GM18951 (cell line): ENCODE measurements around the gene APOBEC4.
"Not testable (repeated sequence)": the region's sequence is repeated elsewhere in the genome, so short reads cannot be mapped to it uniquely, and the experiment has no call there.

ENCODE experiments used
- POLR2A ChIP-seq: IDR thresholded peaks from 4 replicates; pipeline ENCODE4 v1.6.1; 2011; ENCODE audit warnings: mild to moderate bottlenecking; ENCODE audit not compliant: insufficient read length, insufficient read depth; ENCODE audit errors: extremely low read depth
- in situ Hi-C: fragments of 300-500 bp; cut with MboI; formaldehyde crosslinking; loops from one replicate; pipeline ENCODE4 v1.12.0; 2022; ENCODE audit warnings: low sequenced_read_pairs, mixed read lengths, inconsistent platforms; ENCODE audit not compliant: unreplicated experiment

The APOBEC4 gene

GRCh38 chr1:183635606-183636333, 17.3 kb downstream of the APOBEC4 start, which contains the start of gene ARPC5:
ARPC5 (minus strand) TSS chr1:183635783; CDS start chr1:183635659, 124 bp downstream.
- TF ChIP-seq POLR2A, result peak; percentile 90
- in situ Hi-C loops, result no loop called here

GRCh38 chr1:183635099-183635605, 18.0 kb downstream of the APOBEC4 start:
- TF ChIP-seq POLR2A, result no peak
- in situ Hi-C loops, result no loop called here

- no peak for TF ChIP-seq POLR2A
- in situ Hi-C loops, result no loop called here
Observed at GRCh38 chr1:183634429-183635065, 18.6 kb downstream of the APOBEC4 start.

- in situ Hi-C loops, result no loop called here
- TF ChIP-seq POLR2A, result peak; percentile 38
Observed at GRCh38 chr1:183633676-183634343, 19.3 kb downstream of the APOBEC4 start.

DNA sequence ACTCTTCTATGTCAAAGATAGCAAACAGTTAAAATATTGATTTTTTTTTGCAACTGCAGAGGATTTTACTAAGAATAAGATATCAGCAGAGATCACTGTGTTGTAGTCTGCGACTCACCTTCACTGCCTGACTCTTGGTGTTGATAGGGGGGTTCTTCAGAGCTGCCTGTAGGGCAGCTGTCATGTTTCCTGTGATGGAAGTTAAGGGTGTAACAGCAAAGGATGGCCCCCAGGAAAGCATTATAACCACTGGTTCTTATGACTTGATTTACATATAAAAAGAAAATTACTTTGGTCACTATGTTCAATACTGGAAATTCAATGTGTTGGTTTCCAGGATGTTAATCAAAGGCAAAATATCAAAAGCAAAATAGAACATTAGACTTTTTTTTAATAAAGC, 20.2 kb downstream of the APOBEC4 start:
- TF ChIP-seq POLR2A, result no peak
- in situ Hi-C loops, result no loop called here

GRCh38 chr1:183632114-183632513, 21.0 kb downstream of the APOBEC4 start:
- in situ Hi-C loops, result no loop called here
- TF ChIP-seq POLR2A, result no peak

- in situ Hi-C loops, result no loop called here
- no peak for TF ChIP-seq POLR2A
Observed at GRCh38 chr1:183630748-183631147, 22.4 kb downstream of the APOBEC4 start.

DNA sequence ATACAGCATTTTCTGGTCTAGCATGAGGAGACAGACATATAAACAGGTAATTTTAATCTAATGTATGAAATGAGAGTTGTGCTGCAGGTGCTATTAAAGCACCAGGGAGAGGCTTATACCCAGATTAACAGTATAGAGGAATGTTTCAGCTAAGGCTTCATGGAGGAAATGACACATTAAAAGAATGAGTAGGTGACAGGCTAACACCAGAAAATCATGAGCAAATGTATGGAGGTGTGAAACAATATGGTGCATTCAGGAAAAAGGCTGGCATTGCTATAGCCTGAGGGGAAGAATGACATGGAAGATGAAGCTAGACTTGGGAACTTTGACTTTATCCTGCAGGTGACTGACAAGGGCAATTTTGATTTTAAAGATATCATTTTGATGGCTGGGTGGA, 24.6 kb downstream of the APOBEC4 start:
- in situ Hi-C loops, result loop anchor here (10.0 kb wide), 2 partner anchors 84 to 164 kb away; no protein-coding TSS in a partner anchor
- TF ChIP-seq POLR2A, result no peak

GRCh38 chr1:183626236-183626635, 26.9 kb downstream of the APOBEC4 start:
- in situ Hi-C loops, result loop anchor here (10.0 kb wide), 2 partner anchors 81 to 161 kb away; no protein-coding TSS in a partner anchor

GRCh38 chr1:183622884-183623785, 30.0 kb downstream of the APOBEC4 start:
- in situ Hi-C loops, result loop anchor here (10.0 kb wide), 2 partner anchors 78 to 158 kb away; no protein-coding TSS in a partner anchor
- no peak for TF ChIP-seq POLR2A

DNA sequence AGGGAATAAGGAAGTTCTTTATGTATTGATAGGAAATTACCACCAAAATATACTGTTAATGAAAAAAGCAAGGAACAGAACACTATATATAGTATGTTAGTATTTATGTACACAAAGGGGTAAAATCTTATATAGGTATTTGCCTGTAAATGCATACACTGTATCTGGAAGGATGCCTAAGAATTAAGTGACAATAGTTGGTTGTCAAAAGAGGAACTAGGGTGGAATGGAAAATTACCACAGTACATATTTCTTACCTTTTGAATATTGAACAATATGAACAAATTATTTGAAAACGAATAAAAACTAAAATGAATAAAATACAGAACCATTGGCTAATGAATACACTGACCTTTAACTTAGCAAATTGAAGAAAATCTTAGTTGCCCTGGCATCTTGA, 31.1 kb downstream of the APOBEC4 start:
- in situ Hi-C loops, result loop anchor here (10.0 kb wide), 2 partner anchors 77 to 157 kb away; no protein-coding TSS in a partner anchor
- no peak for TF ChIP-seq POLR2A

GRCh38 chr1:183620311-183620710, 32.8 kb downstream of the APOBEC4 start:
- TF ChIP-seq POLR2A, result no peak
- in situ Hi-C loops, result loop anchor here (10.0 kb wide), 2 partner anchors 76 to 156 kb away; no protein-coding TSS in a partner anchor

- in situ Hi-C loops, result loop anchor here (10.0 kb wide), 2 partner anchors 75 to 155 kb away; no protein-coding TSS in a partner anchor
- TF ChIP-seq POLR2A, result no peak
Observed at GRCh38 chr1:183619781-183620180, 33.3 kb downstream of the APOBEC4 start.

- in situ Hi-C loops, result not testable (repeated sequence)
Observed at GRCh38 chr1:183618202-183618601, 34.9 kb downstream of the APOBEC4 start.

DNA sequence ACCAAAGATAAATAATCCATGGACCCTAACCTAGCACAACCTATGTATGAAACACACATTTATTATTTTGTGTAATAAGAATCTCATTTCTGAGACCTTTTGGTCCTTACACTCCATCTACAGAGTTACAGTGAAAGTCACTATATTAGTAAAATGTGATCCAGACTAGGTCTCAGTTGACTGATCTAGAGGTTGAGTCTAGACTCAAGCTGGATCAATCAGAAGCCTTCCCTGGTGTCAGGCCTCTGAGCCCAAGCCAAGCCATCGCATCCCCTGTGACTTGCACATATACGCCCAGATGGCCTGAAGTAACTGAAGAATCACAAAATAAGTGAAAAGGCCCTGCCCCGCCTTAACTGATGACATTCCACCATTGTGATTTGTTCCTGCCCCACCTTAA, 40.1 kb downstream of the APOBEC4 start:
- in situ Hi-C loops, result not testable (repeated sequence)
